Measurements from ENCODE around the gene ATG2B.

Gene ATG2B

GRCh38 chr14:96304956-96305355 is 58.2 kb downstream of the ATG2B start:
- DNase-seq = no peak

GRCh38 chr14:96303981-96304380 is 59.2 kb downstream of the ATG2B start:
- DNase-seq = no peak

GRCh38 chr14:96299441-96299840 is 63.7 kb downstream of the ATG2B start:
- no peak for DNase-seq

GRCh38 chr14:96297997-96298515 is 65.1 kb downstream of the ATG2B start:
- DNase-seq = no peak

GRCh38 chr14:96297000-96297399 is 66.1 kb downstream of the ATG2B start:
- DNase-seq = peak in 1 of 5 experiments; percentile 47

- DNase-seq = no peak
These were observed 68.9 kb downstream of the ATG2B start for GRCh38 chr14:96294246-96294645.

GRCh38 chr14:96287856-96288255 is 75.3 kb downstream of the ATG2B start:
- DNase-seq = no peak

- no peak for DNase-seq
These were observed 76.9 kb downstream of the ATG2B start for GRCh38 chr14:96286251-96286650.

GRCh38 chr14:96285667-96286066 is 77.5 kb downstream of the ATG2B start:
- no peak for DNase-seq

- DNase-seq = no peak
These were observed 78.7 kb downstream of the ATG2B start for GRCh38 chr14:96284430-96284829.

GRCh38 chr14:96284008-96284407 is 79.1 kb downstream of the ATG2B start:
- no peak for DNase-seq

- no peak for DNase-seq
These were observed 81.7 kb downstream of the ATG2B start for GRCh38 chr14:96281486-96281885.

GRCh38 chr14:96280104-96280503 is 83.0 kb downstream of the ATG2B start:
- DNase-seq = no peak

GRCh38 chr14:96279564-96279963 is 83.6 kb downstream of the ATG2B start:
- no peak for DNase-seq

- no peak for DNase-seq
These were observed 85.3 kb downstream of the ATG2B start for GRCh38 chr14:96277890-96278289.

- peak in 4 of 5 experiments; percentile 46 to 57 (median 52) for DNase-seq
These were observed 87.7 kb downstream of the ATG2B start for GRCh38 chr14:96275177-96276112.

- no peak for DNase-seq
These were observed 88.6 kb downstream of the ATG2B start for GRCh38 chr14:96274543-96274942.

- no peak for DNase-seq
These were observed 89.0 kb downstream of the ATG2B start for GRCh38 chr14:96274122-96274521.

GRCh38 chr14:96273629-96274028 is 89.5 kb downstream of the ATG2B start:
- DNase-seq = no peak

GRCh38 chr14:96272777-96273473 is 90.2 kb downstream of the ATG2B start:
- no peak for DNase-seq

GRCh38 chr14:96271421-96271762 is 91.7 kb downstream of the ATG2B start:
- no peak for DNase-seq

GRCh38 chr14:96270565-96271420 is 92.3 kb downstream of the ATG2B start:
- DNase-seq = no peak

GRCh38 chr14:96269359-96269710 is 93.8 kb downstream of the ATG2B start:
- DNase-seq = no peak
